Endothelial cell of umbilical vein (primary cell): ENCODE data around the gene ADORA2A. TPM values are rescaled to one million over a fixed set of nuclear protein-coding genes. Genes with fewer than 3 reads are reported as not detected.
A peak's percentile ranks its signal among the peaks of the same experiment; 100 is the strongest.

Experiments
- BruUV-seq: library from RNA; stranded (reverse); fragments of 400-500 nt; replicated peaks from 2 replicates; lab custom pipeline; 2021; lab: Mats Ljungman, UMichigan
- CTCF ChIA-PET: fragments of 300-600, 350-600 bp; sonication (Branson Sonifier 250); formaldehyde crosslinking; loops from one replicate; lab custom pipeline; 2021; ENCODE audit warnings: antibody characterized with exemption, inconsistent platforms; lab: Charles Lee
- POLR2A ChIA-PET: fragments of 300-600, 350-600 bp; sonication (Branson Sonifier 250); formaldehyde crosslinking; loops from one replicate; lab custom pipeline; 2021; ENCODE audit warnings: antibody characterized with exemption, inconsistent platforms; lab: Charles Lee
- DNase-seq: peaks from one replicate; pipeline ENCODE4 v3.0.0-alpha.2; 2011; ENCODE audit warnings: low read depth, low spot score
- FAIRE-seq: peaks from 2 replicates; lab custom pipeline; 2011; peaks lifted over from hg19 to GRCh38; lab: Jason Lieb, UNC
- H2AFZ ChIP-seq: 2 replicates; pipeline ENCODE4 v1.6.0; 2012; ENCODE audit warnings: low read depth, low read length, control low read depth, inconsistent platforms
- H3K27ac ChIP-seq: 2 replicates; pipeline ENCODE4 v1.5.1; 2011; ENCODE audit warnings: low read depth, mild to moderate bottlenecking, control low read depth, low read length, moderate library complexity; ENCODE audit not compliant: insufficient read depth
- H3K27me3 ChIP-seq, 2 experiments: 2 replicates each; pipeline versions ENCODE4 v1.6.0 to v1.6.1; 2011; ENCODE audit warnings: low read length in 2 of 2, mixed read lengths in 1 of 2; ENCODE audit not compliant: control insufficient read depth in 2 of 2, insufficient read depth in 2 of 2
- H3K36me3 ChIP-seq, 2 experiments: 2 replicates in 1 of 2; 3 replicates in 1 of 2; pipeline ENCODE4 v1.5.1; 2011; ENCODE audit warnings: low read length in 2 of 2, mild to moderate bottlenecking in 1 of 2, moderate library complexity in 1 of 2; ENCODE audit not compliant: control insufficient read depth in 2 of 2, insufficient read depth in 2 of 2; ENCODE audit errors: extremely low read depth in 1 of 2
- H3K4me1 ChIP-seq: 3 replicates; pipeline ENCODE4 v1.5.1; 2011; ENCODE audit warnings: mild to moderate bottlenecking, low read length; ENCODE audit not compliant: control insufficient read depth, insufficient read depth; ENCODE audit errors: extremely low read depth
- H3K4me2 ChIP-seq: 2 replicates; pipeline ENCODE4 v1.6.1; 2011; ENCODE audit warnings: low read length, control low read depth, mixed read lengths; ENCODE audit not compliant: insufficient read depth
- H3K4me3 ChIP-seq, 3 experiments: fragments of 200-600 bp in 1 of 3; sonication (generic), shearing (Covaris generic) in 1 of 3; replicated peaks in 1 of 3; 2 replicates each; pipeline ENCODE4 v1.5.1; 2011 to 2016; ENCODE audit warnings: control low read depth in 3 of 3, low read length in 3 of 3, mild to moderate bottlenecking in 2 of 3, inconsistent platforms in 1 of 3, low read depth in 1 of 3, moderate library complexity in 1 of 3; ENCODE audit not compliant: insufficient read depth in 1 of 3
- H3K79me2 ChIP-seq: 2 replicates; pipeline ENCODE4 v1.6.0; 2012; ENCODE audit warnings: low read length, inconsistent platforms; ENCODE audit not compliant: control insufficient read depth, insufficient read depth
- H3K9ac ChIP-seq: replicated peaks from 2 replicates; pipeline ENCODE3; 2011; ENCODE audit warnings: low read length, control low read depth; ENCODE audit not compliant: insufficient read depth; ENCODE audit errors: extremely low read depth
- H3K9me1 ChIP-seq: replicated peaks from 3 replicates; pipeline ENCODE4 v1.6.0; 2011; ENCODE audit warnings: mild to moderate bottlenecking, low read length; ENCODE audit not compliant: control insufficient read depth, insufficient read depth; ENCODE audit errors: extremely low read depth
- H3K9me3 ChIP-seq: replicated peaks from 2 replicates; pipeline ENCODE4 v1.5.1; 2012; ENCODE audit warnings: low read length, inconsistent platforms; ENCODE audit not compliant: control insufficient read depth, insufficient read depth
- H4K20me1 ChIP-seq: replicated peaks from 2 replicates; pipeline ENCODE3; 2011; ENCODE audit warnings: mild to moderate bottlenecking, low read length; ENCODE audit not compliant: control insufficient read depth, insufficient read depth; ENCODE audit errors: extremely low read depth
- CTCF ChIP-seq, 2 donors: IDR thresholded peaks; 1 replicate in 1 of 2; 2 replicates in 1 of 2; pipeline ENCODE4 v1.5.1; 2011; ENCODE audit warnings: low read length in 2 of 2, mild to moderate bottlenecking in 2 of 2, moderate library complexity in 2 of 2, control low read depth in 1 of 2, inconsistent platforms in 1 of 2, low read depth in 1 of 2; ENCODE audit not compliant: insufficient read depth in 1 of 2; ENCODE audit errors: extremely low read depth in 1 of 2
- EZH2 ChIP-seq: IDR thresholded peaks from 2 replicates; pipeline ENCODE4 v1.6.1; 2012; ENCODE audit warnings: borderline replicate concordance, low read depth, mild to moderate bottlenecking, moderate library complexity, low read length, inconsistent platforms; ENCODE audit not compliant: severe bottlenecking
- dilution Hi-C: fragments of 300-500 bp; cut with MboI; formaldehyde crosslinking; loops from one replicate; pipeline ENCODE4 v1.15.0; 2019; ENCODE audit warnings: low sequenced_read_pairs; ENCODE audit not compliant: extremely low pct_ligation_motif_present
- intact Hi-C: fragments of 100-400 bp; cut with micrococcal nuclease; formaldehyde crosslinking; loops from one replicate; pipeline ENCODE4 v1.10.0; 2022
- polyA plus RNA-seq, 4 experiments: library from polyadenylated mRNA; depleted of rRNA in 3 of 4; stranded (reverse) in 3 of 4; unstranded in 1 of 4; fragments of >200 nt; gene quantifications; 2 replicates each; pipeline versions ENCODE4 v1.2.1 to v1.2.3, GENCODE V29; 2011 to 2012; ENCODE audit warnings: missing spikeins in 1 of 4
- total RNA-seq: library from RNA; stranded (reverse); gene quantifications from 2 replicates; pipeline ENCODE4 v1.2.3, GENCODE V29; 2021

Gene ADORA2A
- total and polyA plus RNA-seq, 2 donors (not counting 3 experiments of a cell fraction or from before 2014, with no cell fraction given), result 20.0 to 33.1 TPM

DNA sequence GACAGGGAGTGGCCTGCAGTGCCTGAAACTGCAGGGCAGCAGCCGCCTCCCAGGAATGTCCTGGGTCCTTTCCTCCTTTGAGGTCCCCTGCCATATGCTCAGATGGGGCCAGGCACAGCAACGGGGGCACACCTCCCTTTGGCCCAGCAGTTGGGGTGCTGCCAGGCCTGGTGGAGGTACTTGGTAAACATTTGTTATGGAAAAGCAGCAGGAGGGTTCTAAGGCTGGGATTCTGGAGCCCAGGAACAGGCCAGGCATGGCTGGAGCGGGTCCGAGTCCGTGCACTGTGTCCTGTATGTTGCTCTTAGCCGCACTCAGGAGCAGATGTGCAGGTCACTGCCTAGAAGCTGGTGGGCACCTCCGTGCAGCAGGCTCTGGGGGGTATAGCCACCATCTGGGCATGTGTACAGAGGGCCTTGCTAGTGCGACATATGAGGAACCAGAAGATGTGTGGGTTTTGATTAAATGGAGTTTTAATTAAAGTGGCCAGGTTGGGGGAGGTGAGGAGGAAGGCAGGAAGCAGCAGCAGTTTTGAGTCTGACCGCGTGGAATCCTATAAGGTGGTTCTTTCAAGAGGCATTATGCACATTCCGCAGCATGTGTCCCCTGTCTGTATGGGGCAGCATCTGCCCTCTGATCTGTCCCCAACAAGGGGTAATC is 1.5 kb downstream of the ADORA2A start:
- no peak overlapping the region for H2AFZ ChIP-seq
- no peaks in the 10 kb centered on the region for H3K9me3 ChIP-seq
- H3K4me2 ChIP-seq, result peak overlapping the region; percentile 21
- no peak overlapping the region for H3K9ac ChIP-seq
- dilution Hi-C loops, result no loop called here
- peaks cover 0 to 2% of the 10 kb centered on the region in 2 experiments for H3K36me3 ChIP-seq
- no peak for DNase-seq
- TF ChIP-seq CTCF (IDR thresholded peaks at IDR 0.05; ENCODE audit: extremely low read depth in 1 of 2, insufficient read depth in 1 of 2, low read depth in 1 of 2, low read length in 2 of 2) (no peak), EZH2 (no peak)
- H3K79me2 ChIP-seq, result no peaks in the 10 kb centered on the region
- no peaks in the 10 kb centered on the region for H3K9me1 ChIP-seq
- FAIRE-seq, result no peak
- peaks cover 14% of the 10 kb centered on the region for H3K4me1 ChIP-seq
- H4K20me1 ChIP-seq, result no peaks in the 10 kb centered on the region
- CTCF ChIA-PET, result interaction anchor here (1.0 to 7.7 kb wide), 5 partner anchors 15 to 98 kb away, joined by 3 to 64 read pairs (median 3); no protein-coding TSS in a partner anchor
- BruUV-seq, result no TSS peak
- H3K4me3 ChIP-seq, result no peak overlapping the region
- POLR2A ChIA-PET, result no interaction called here
- H3K27me3 ChIP-seq, result no peaks in the 10 kb centered on the region
- intact Hi-C loops, result loop anchor here (5.0 kb wide), 1 partner anchor 38 kb away; no protein-coding TSS in a partner anchor
- H3K27ac ChIP-seq, result no peak overlapping the region
